ENCODE results near the gene TAF11L3.
"Not testable (repeated sequence)": the region's sequence is repeated elsewhere in the genome, so short reads cannot be mapped to it uniquely, and the experiment has no call there.

Gene TAF11L3

GRCh38 chr5:17497446-17497845, 20.7 kb upstream of the TAF11L3 start:
- Histone ChIP-seq H3K27ac (ENCODE audit: low read length) (no peak overlapping the region), H3K27me3 (ENCODE audit: control insufficient read depth, insufficient read depth, low read length) (no peaks in the 10 kb centered on the region), H3K36me3 (ENCODE audit: control insufficient read depth, insufficient read depth, low read length) (no peaks in the 10 kb centered on the region), H3K4me3 (ENCODE audit: low read length) (no peak overlapping the region), H3K4me1 (ENCODE audit: control insufficient read depth, insufficient read depth, low read length) (no peaks in the 10 kb centered on the region), H3K9me3 (ENCODE audit: control insufficient read depth, insufficient read depth, low read length) (no peaks in the 10 kb centered on the region)
- WGBS (ENCODE audit: insufficient coverage, insufficient read length) = no CpG with 5 or more reads among the region's 4 CpGs
- DNase-seq (ENCODE audit: low read depth, low spot score) = no peak

- no CpG with 5 or more reads among the region's 8 CpGs for WGBS (ENCODE audit: insufficient coverage, insufficient read length)
Measured at GRCh38 chr5:17497931-17498330, 20.2 kb upstream of the TAF11L3 start, which contains the start of gene TAF11L2. Gene TAF11L2 (plus strand): TSS chr5:17498231.

GRCh38 chr5:17511775-17512325, 6.3 kb upstream of the TAF11L3 start:
- H3K9me3 ChIP-seq (ENCODE audit: control insufficient read depth, insufficient read depth, low read length) = no peaks in the 10 kb centered on the region
- DNase-seq (ENCODE audit: low read depth, low spot score) = no peak
- no CpG with 5 or more reads among the region's 17 CpGs for WGBS (ENCODE audit: insufficient coverage, insufficient read length)
- no peaks in the 10 kb centered on the region for H3K27me3 ChIP-seq (ENCODE audit: control insufficient read depth, insufficient read depth, low read length)
- no peak overlapping the region for H3K4me3 ChIP-seq (ENCODE audit: low read length)
- no peak overlapping the region for H3K27ac ChIP-seq (ENCODE audit: low read length)
- no peaks in the 10 kb centered on the region for H3K36me3 ChIP-seq (ENCODE audit: control insufficient read depth, insufficient read depth, low read length)
- H3K4me1 ChIP-seq (ENCODE audit: control insufficient read depth, insufficient read depth, low read length) = no peaks in the 10 kb centered on the region

More at GRCh38 chr5:17497931-17498330, 20.2 kb upstream of the TAF11L3 start, which contains the start of gene TAF11L2:
- H3K27ac ChIP-seq (ENCODE audit: low read length); H3K4me1 ChIP-seq (ENCODE audit: control insufficient read depth, insufficient read depth, low read length); H3K27me3 ChIP-seq (ENCODE audit: control insufficient read depth, insufficient read depth, low read length); H3K9me3 ChIP-seq (ENCODE audit: control insufficient read depth, insufficient read depth, low read length); DNase-seq (ENCODE audit: low read depth, low spot score); H3K4me3 ChIP-seq (ENCODE audit: low read length); H3K36me3 ChIP-seq (ENCODE audit: control insufficient read depth, insufficient read depth, low read length): not testable (repeated sequence)

DNA sequence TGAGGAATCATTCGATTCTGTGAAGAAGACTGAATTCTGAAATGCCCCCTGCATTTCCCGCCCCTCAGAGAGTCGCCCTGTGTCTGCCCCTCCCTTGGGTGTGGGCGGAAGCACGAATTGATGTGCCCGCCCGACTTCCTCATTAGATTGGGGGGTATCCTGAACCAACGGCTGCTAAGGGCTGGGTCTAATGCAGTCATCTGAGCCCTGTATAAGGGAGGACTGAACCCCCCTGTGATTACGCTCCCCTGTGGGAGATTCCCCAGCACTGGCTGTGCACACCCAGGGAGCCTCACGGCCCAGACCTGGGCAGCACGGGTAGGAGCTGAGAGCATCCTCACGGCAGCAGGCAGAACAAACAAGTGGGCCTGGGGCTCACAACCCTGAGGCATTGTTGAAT, 641 bp upstream of the TAF11L3 start:
- not testable (repeated sequence) for H3K4me3 ChIP-seq (ENCODE audit: low read length); H3K9me3 ChIP-seq (ENCODE audit: control insufficient read depth, insufficient read depth, low read length); H3K4me1 ChIP-seq (ENCODE audit: control insufficient read depth, insufficient read depth, low read length); DNase-seq (ENCODE audit: low read depth, low spot score); H3K27ac ChIP-seq (ENCODE audit: low read length); H3K27me3 ChIP-seq (ENCODE audit: control insufficient read depth, insufficient read depth, low read length); H3K36me3 ChIP-seq (ENCODE audit: control insufficient read depth, insufficient read depth, low read length)
- no CpG with 5 or more reads among the region's 12 CpGs for WGBS (ENCODE audit: insufficient coverage, insufficient read length)

DNA sequence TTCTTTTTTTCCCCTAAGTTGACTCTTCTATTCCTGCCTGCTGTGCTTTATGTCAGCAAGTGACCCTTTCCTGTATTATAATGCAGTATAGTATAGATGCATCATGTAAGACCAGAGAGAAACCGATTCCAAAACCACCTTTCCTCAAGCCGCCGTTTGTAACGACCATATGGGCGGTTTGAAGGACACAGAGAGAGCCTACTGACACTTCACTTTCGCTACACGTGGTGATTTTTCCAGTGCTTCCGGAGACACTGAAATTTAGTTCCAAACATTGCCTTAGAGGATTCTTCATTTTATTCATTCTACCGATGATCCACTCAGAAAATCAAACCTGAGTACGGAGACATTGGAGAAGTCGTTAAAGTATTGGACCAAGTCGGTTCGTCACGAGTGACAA, 1.3 kb downstream of the TAF11L3 start:
- not testable (repeated sequence) for H3K4me3 ChIP-seq (ENCODE audit: low read length); DNase-seq (ENCODE audit: low read depth, low spot score); H3K36me3 ChIP-seq (ENCODE audit: control insufficient read depth, insufficient read depth, low read length); H3K27ac ChIP-seq (ENCODE audit: low read length); H3K4me1 ChIP-seq (ENCODE audit: control insufficient read depth, insufficient read depth, low read length); H3K27me3 ChIP-seq (ENCODE audit: control insufficient read depth, insufficient read depth, low read length); H3K9me3 ChIP-seq (ENCODE audit: control insufficient read depth, insufficient read depth, low read length)
- WGBS (ENCODE audit: insufficient coverage, insufficient read length) = no CpG with 5 or more reads among the region's 14 CpGs

DNA sequence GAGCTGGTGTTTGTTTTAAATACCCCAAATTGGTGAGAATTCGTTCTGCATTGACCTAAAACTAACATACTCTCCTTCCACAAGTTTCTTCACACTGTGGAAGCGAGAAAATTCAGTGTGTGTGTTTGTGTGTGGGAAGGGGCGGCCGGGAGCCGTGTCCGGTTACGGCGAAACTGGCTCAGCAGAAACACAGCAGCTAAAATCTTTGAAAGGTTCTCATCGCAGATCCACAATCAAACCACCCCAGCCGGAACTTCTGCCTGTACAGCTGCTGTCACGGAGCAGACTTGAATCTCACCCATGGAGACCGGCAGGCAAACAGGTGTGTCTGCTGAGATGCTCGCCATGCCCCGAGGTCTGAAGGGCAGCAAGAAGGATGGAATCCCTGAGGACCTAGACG, 3.3 kb downstream of the TAF11L3 start, which contains the start of gene TAF11L4:
TSS of gene TAF11L4 (plus strand) at position 301 of the 400 bp plus-strand sequence.
- H3K4me3 ChIP-seq (ENCODE audit: low read length); DNase-seq (ENCODE audit: low read depth, low spot score); H3K9me3 ChIP-seq (ENCODE audit: control insufficient read depth, insufficient read depth, low read length); H3K27me3 ChIP-seq (ENCODE audit: control insufficient read depth, insufficient read depth, low read length); H3K4me1 ChIP-seq (ENCODE audit: control insufficient read depth, insufficient read depth, low read length); H3K36me3 ChIP-seq (ENCODE audit: control insufficient read depth, insufficient read depth, low read length); H3K27ac ChIP-seq (ENCODE audit: low read length): not testable (repeated sequence)
- no CpG with 5 or more reads among the region's 15 CpGs for WGBS (ENCODE audit: insufficient coverage, insufficient read length)

DNA sequence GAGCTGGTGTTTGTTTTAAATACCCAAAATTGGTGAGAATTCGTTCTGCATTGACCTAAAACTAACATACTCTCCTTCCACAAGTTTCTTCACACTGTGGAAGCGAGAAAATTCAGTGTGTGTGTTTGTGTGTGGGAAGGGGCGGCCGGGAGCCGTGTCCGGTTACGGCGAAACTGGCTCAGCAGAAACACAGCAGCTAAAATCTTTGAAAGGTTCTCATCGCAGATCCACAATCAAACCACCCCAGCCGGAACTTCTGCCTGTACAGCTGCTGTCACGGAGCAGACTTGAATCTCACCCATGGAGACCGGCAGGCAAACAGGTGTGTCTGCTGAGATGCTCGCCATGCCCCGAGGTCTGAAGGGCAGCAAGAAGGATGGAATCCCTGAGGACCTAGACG, 6.8 kb downstream of the TAF11L3 start, which contains the start of gene TAF11L5:
TSS of gene TAF11L5 (plus strand) at position 301 of the 400 bp plus-strand sequence.
- not testable (repeated sequence) for DNase-seq (ENCODE audit: low read depth, low spot score); H3K27ac ChIP-seq (ENCODE audit: low read length); H3K9me3 ChIP-seq (ENCODE audit: control insufficient read depth, insufficient read depth, low read length); H3K36me3 ChIP-seq (ENCODE audit: control insufficient read depth, insufficient read depth, low read length); H3K4me3 ChIP-seq (ENCODE audit: low read length); H3K4me1 ChIP-seq (ENCODE audit: control insufficient read depth, insufficient read depth, low read length); H3K27me3 ChIP-seq (ENCODE audit: control insufficient read depth, insufficient read depth, low read length)
- WGBS (ENCODE audit: insufficient coverage, insufficient read length) = no CpG with 5 or more reads among the region's 15 CpGs

DNA sequence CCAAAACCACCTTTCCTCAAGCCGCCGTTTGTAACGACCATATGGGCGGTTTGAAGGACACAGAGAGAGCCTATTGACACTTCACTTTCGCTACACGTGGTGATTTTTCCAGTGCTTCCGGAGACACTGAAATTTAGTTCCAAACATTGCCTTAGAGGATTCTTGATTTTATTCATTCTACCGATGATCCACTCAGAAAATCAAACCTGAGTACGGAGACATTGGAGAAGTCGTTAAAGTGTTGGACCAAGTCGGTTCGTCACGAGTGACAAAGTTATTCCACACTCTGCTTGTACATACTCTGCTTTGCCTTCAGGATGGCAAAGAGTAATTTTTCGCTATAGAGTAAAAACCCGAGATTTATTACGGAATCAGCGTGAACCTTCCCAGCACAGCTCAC, 8.3 kb downstream of the TAF11L3 start:
- no CpG with 5 or more reads among the region's 17 CpGs for WGBS (ENCODE audit: insufficient coverage, insufficient read length)

DNA sequence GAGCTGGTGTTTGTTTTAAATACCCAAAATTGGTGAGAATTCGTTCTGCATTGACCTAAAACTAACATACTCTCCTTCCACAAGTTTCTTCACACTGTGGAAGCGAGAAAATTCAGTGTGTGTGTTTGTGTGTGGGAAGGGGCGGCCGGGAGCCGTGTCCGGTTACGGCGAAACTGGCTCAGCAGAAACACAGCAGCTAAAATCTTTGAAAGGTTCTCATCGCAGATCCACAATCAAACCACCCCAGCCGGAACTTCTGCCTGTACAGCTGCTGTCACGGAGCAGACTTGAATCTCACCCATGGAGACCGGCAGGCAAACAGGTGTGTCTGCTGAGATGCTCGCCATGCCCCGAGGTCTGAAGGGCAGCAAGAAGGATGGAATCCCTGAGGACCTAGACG, 10.2 kb downstream of the TAF11L3 start, which contains the start of gene TAF11L6:
TSS of gene TAF11L6 (plus strand) at position 301 of the 400 bp plus-strand sequence.
- not testable (repeated sequence) for H3K4me3 ChIP-seq (ENCODE audit: low read length); H3K9me3 ChIP-seq (ENCODE audit: control insufficient read depth, insufficient read depth, low read length); H3K27ac ChIP-seq (ENCODE audit: low read length); H3K4me1 ChIP-seq (ENCODE audit: control insufficient read depth, insufficient read depth, low read length); DNase-seq (ENCODE audit: low read depth, low spot score); H3K27me3 ChIP-seq (ENCODE audit: control insufficient read depth, insufficient read depth, low read length); H3K36me3 ChIP-seq (ENCODE audit: control insufficient read depth, insufficient read depth, low read length)
- WGBS (ENCODE audit: insufficient coverage, insufficient read length) = no CpG with 5 or more reads among the region's 15 CpGs

More for the DNA sequence above, 8.3 kb downstream of the TAF11L3 start:
- not testable (repeated sequence) for H3K27ac ChIP-seq (ENCODE audit: low read length); H3K9me3 ChIP-seq (ENCODE audit: control insufficient read depth, insufficient read depth, low read length); H3K27me3 ChIP-seq (ENCODE audit: control insufficient read depth, insufficient read depth, low read length); DNase-seq (ENCODE audit: low read depth, low spot score); H3K4me3 ChIP-seq (ENCODE audit: low read length); H3K36me3 ChIP-seq (ENCODE audit: control insufficient read depth, insufficient read depth, low read length); H3K4me1 ChIP-seq (ENCODE audit: control insufficient read depth, insufficient read depth, low read length)
